GM08714 (cell line): ENCODE data around the gene FAM227B.
"Not testable (repeated sequence)": the region's sequence is repeated elsewhere in the genome, so short reads cannot be mapped to it uniquely, and the experiment has no call there.

ENCODE experiments used
- H3K4me3 ChIP-seq: fragments of 200-500 bp; sonication (Bioruptor generic); 2 replicates; pipeline ENCODE4 v1.5.1; 2014; ENCODE audit warnings: mild to moderate bottlenecking, low read length, inconsistent platforms
- ZNF274 ChIP-seq: IDR thresholded peaks from 2 replicates; pipeline ENCODE4 v1.6.1; 2012; ENCODE audit warnings: mild to moderate bottlenecking, low read depth, low read length

The FAM227B gene, protein sequence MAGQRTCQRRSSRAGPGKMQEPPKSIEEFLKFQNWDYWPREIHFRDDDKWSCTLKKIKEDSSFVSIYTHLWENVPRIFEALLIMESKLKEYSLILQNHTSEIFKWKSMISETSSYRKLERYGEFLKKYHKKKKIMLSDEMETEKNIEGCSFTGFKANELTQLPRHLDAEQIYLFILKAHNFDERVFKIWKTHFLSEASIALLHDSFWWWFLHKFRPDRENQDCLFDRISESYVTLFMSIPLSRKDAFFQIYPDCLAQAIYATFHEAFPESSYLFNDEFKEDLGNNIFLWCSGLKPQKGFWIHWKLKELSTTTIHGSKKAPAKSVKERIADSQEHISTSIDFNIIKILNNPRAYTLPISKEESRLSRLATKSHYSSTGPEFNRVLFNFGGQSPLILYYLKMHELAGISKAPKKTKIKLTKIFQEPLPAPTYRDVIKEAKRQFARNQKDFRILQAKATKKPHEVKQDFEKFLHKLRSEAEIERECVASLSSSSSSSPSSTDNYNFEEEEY

GRCh38 chr15:49620658-49621368 is at the start of gene FAM227B, which contains the start of gene DTWD1:
FAM227B (minus strand) TSS chr15:49620818; CDS start chr15:49615171, 5,647 bp downstream.
DTWD1 (plus strand) TSS chr15:49621048; CDS start chr15:49625168, 4,120 bp downstream.
- TF ChIP-seq ZNF274, result no peak
- peak within 1 kb of the TSS; percentile 98 for H3K4me3 ChIP-seq

GRCh38 chr15:49669288-49669687 is 48.7 kb upstream of the FAM227B start:
- no peak for TF ChIP-seq ZNF274

DNA sequence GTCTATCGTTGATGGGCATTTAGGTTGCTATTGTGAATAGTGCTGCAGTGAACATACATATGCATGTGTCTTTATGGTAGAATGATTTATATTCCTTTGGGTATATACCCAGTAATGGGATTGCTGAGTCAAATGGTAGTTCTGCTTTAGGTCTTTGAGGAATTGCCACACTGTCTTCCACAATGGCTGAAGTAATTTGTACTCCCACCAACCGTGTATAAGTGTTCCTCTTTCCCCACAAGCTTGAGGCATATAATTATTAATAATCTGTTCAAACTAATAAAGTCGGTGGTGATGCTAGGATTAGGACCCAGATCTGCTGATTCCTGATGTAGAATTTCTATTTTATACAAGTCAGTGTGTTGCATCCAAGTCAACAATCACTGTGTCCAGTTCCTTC is 45.9 kb upstream of the FAM227B start:
- H3K4me3 ChIP-seq, result not testable (repeated sequence)

More at GRCh38 chr15:49669288-49669687, 48.7 kb upstream of the FAM227B start:
- H3K4me3 ChIP-seq, result no peak overlapping the region

- no peak for TF ChIP-seq ZNF274
- no peak overlapping the region for H3K4me3 ChIP-seq
Observed at GRCh38 chr15:49664716-49665115, 44.1 kb upstream of the FAM227B start.

DNA sequence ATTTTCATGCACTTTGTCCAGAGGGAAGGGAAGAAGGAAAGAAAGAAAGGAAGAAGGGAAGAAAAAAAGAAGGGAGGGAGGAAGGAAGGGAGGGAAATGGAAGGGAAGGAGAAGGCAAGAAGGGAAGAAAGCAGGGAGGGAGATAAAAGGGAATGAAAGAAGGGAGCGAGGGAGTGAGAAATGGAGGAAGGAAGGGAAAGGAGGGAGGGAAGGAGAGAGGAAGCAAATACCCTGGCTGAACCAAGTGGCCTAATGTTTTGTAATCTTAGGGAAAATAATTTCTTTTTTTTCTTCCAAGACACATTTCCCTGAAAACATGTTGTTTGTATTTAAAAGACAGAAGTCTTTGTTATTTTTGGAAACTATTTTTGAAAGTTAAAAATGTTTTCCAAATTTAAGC is 36.1 kb upstream of the FAM227B start:
- TF ChIP-seq ZNF274, result no peak
- no peak overlapping the region for H3K4me3 ChIP-seq

- H3K4me3 ChIP-seq, result no peak overlapping the region
Observed at GRCh38 chr15:49652922-49653321, 32.3 kb upstream of the FAM227B start.

GRCh38 chr15:49650676-49651075 is 30.1 kb upstream of the FAM227B start:
- TF ChIP-seq ZNF274, result no peak
- no peak overlapping the region for H3K4me3 ChIP-seq

More at GRCh38 chr15:49652922-49653321, 32.3 kb upstream of the FAM227B start:
- no peak for TF ChIP-seq ZNF274

DNA sequence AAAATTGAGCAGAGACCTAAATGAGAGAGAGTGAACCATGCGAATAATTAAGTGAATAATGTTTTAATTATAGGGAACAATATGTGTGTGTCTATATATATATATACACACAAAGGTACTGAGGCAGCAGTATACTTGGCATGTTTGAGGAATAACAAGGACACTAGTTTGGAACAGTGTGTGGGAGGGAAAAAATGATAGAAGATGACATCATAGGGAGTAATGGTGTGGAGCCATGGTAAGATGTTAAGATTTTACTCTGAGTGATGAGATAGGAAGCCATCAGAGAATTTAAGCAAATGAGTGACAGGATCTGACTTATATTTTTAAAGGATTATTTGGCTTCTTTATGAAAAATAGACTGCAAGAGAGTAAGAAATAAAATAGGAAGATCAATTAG is 29.4 kb upstream of the FAM227B start:
- no peak overlapping the region for H3K4me3 ChIP-seq
- no peak for TF ChIP-seq ZNF274

DNA sequence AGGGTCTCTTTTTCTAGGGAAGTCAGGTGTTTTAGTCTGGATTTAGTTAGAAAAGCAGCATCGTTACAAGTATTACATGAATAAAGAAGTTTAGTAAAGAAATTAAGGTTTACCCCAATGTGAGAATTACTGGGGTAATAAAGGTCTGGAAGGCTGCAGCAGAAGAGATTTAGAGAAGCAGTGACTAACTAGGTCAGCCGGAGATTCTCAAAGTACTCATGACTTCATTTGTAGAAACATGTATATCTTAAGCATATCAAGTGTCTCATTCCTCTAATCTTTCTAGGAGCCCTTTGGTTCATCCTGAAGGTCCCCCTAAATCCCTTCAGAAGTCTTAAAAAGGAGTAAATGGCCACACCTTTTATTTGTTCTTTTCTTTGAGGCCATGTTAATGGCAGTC is 26.3 kb upstream of the FAM227B start:
- TF ChIP-seq ZNF274, result no peak
- H3K4me3 ChIP-seq, result no peak overlapping the region

GRCh38 chr15:49645941-49646340 is 25.3 kb upstream of the FAM227B start:
- no peak for TF ChIP-seq ZNF274
- no peak overlapping the region for H3K4me3 ChIP-seq

GRCh38 chr15:49645277-49645676 is 24.7 kb upstream of the FAM227B start:
- no peak for TF ChIP-seq ZNF274
- H3K4me3 ChIP-seq, result no peak overlapping the region

GRCh38 chr15:49644364-49644794 is 23.8 kb upstream of the FAM227B start:
- no peak overlapping the region for H3K4me3 ChIP-seq
- no peak for TF ChIP-seq ZNF274

- TF ChIP-seq ZNF274, result no peak
- H3K4me3 ChIP-seq, result no peak overlapping the region
Observed at GRCh38 chr15:49637857-49638256, 17.2 kb upstream of the FAM227B start.

DNA sequence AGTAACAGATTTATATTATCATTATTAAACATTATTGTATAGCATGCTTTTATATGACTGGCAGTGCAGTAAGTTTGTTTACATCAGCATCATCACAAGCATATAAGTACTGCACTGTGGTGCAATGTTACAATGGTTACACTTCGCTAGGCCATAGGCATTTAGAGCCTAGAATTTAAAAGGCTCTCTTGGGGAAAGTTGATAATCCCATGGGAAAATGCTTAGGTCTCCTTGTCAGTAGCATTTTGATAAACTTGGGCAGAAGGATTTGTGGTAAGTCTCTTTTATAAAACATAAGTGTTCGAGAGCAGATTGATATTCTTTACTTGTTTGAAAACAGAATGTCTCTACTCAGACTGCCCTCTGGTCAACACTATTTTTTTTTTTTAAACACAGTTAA is 7.8 kb upstream of the FAM227B start:
- TF ChIP-seq ZNF274, result no peak
- no peak overlapping the region for H3K4me3 ChIP-seq

GRCh38 chr15:49627407-49627877 is 6.8 kb upstream of the FAM227B start:
- H3K4me3 ChIP-seq, result no peak overlapping the region
- TF ChIP-seq ZNF274, result no peak
